ENCODE measurements around the gene IHH. TPM values are rescaled to one million over a fixed set of nuclear protein-coding genes. Genes with fewer than 3 reads are reported as not detected.

IHH gene
- total and polyA plus RNA-seq, 2 experiments from 2014 or later, result 23.0 to 36.3 TPM

- no peak for DNase-seq (ENCODE audit: low spot score)
- Histone ChIP-seq H3K9me3 (ENCODE audit: low read depth) (no peaks in the 10 kb centered on the region), H3K36me3 (replicated peaks; ENCODE audit: insufficient read depth, low read depth) (no peaks in the 10 kb centered on the region), H3K79me2 (peaks cover 8% of the 10 kb centered on the region), H4K20me1 (ENCODE audit: insufficient read depth, poor library complexity, severe bottlenecking) (no peaks in the 10 kb centered on the region), H3K27me3 (no peaks in the 10 kb centered on the region), H3K27ac (peak overlapping the region; percentile 92), H3K4me3 (no peak overlapping the region), H3K4me1 (ENCODE audit: insufficient read depth) (peaks cover 25% of the 10 kb centered on the region), H2AFZ (no peak overlapping the region), H3K4me2 (peak overlapping the region; percentile 31), H3K9me2 (replicated peaks; ENCODE audit: insufficient read depth) (no peaks in the 10 kb centered on the region)
- TF ChIP-seq EZH2 (IDR thresholded peaks at IDR 0.05; ENCODE audit: borderline replicate concordance), result no peak
- no peak for TF ChIP-seq EZH2phosphoT487 (IDR thresholded peaks at IDR 0.05; ENCODE audit: low read depth, severe bottlenecking, unreplicated experiment)
- no peak for TF ChIP-seq CTCF (IDR thresholded peaks at IDR 0.05; ENCODE audit: poor library complexity)
- 89% methylated on average over 5 of the region's 5 CpGs for WGBS (ENCODE audit: low lambda C conversion rate, missing lambda C conversion rate)
Measured at GRCh38 chr2:219082332-219082958, 21.7 kb upstream of the IHH start.

GRCh38 chr2:219081701-219082331 lies 21.1 kb upstream of the IHH start:
- no peak overlapping the region for H3K4me3 ChIP-seq
- no peaks in the 10 kb centered on the region for H3K9me3 ChIP-seq (ENCODE audit: low read depth)
- no peaks in the 10 kb centered on the region for H3K36me3 ChIP-seq (replicated peaks; ENCODE audit: insufficient read depth, low read depth)
- peak; percentile 43 for DNase-seq (ENCODE audit: low spot score)
- peak overlapping the region; percentile 31 for H3K4me2 ChIP-seq
- TF ChIP-seq CTCF (IDR thresholded peaks at IDR 0.05; ENCODE audit: poor library complexity), result no peak
- TF ChIP-seq EZH2phosphoT487 (IDR thresholded peaks at IDR 0.05; ENCODE audit: low read depth, severe bottlenecking, unreplicated experiment), result no peak
- TF ChIP-seq EZH2 (IDR thresholded peaks at IDR 0.05; ENCODE audit: borderline replicate concordance), result no peak
- H3K79me2 ChIP-seq, result peaks cover 7% of the 10 kb centered on the region
- no peaks in the 10 kb centered on the region for H4K20me1 ChIP-seq (ENCODE audit: insufficient read depth, poor library complexity, severe bottlenecking)
- H3K9me2 ChIP-seq (replicated peaks; ENCODE audit: insufficient read depth), result no peaks in the 10 kb centered on the region
- peaks cover 25% of the 10 kb centered on the region for H3K4me1 ChIP-seq (ENCODE audit: insufficient read depth)
- H3K27me3 ChIP-seq, result no peaks in the 10 kb centered on the region
- H3K27ac ChIP-seq, result peak overlapping the region; percentile 92
- no peak overlapping the region for H2AFZ ChIP-seq

GRCh38 chr2:219081096-219081495 lies 20.4 kb upstream of the IHH start:
- peaks cover 7% of the 10 kb centered on the region for H3K79me2 ChIP-seq
- no peaks in the 10 kb centered on the region for H4K20me1 ChIP-seq (ENCODE audit: insufficient read depth, poor library complexity, severe bottlenecking)
- peaks cover 1% of the 10 kb centered on the region for H3K36me3 ChIP-seq (replicated peaks; ENCODE audit: insufficient read depth, low read depth)
- WGBS (ENCODE audit: low lambda C conversion rate, missing lambda C conversion rate), result 43% methylated on average over 7 of the region's 7 CpGs
- peak overlapping the region; percentile 20 for H3K4me2 ChIP-seq
- no peaks in the 10 kb centered on the region for H3K9me2 ChIP-seq (replicated peaks; ENCODE audit: insufficient read depth)
- no peak for DNase-seq (ENCODE audit: low spot score)
- no peak for TF ChIP-seq CTCF (IDR thresholded peaks at IDR 0.05; ENCODE audit: poor library complexity)
- TF ChIP-seq EZH2phosphoT487 (IDR thresholded peaks at IDR 0.05; ENCODE audit: low read depth, severe bottlenecking, unreplicated experiment), result no peak
- TF ChIP-seq EZH2 (IDR thresholded peaks at IDR 0.05; ENCODE audit: borderline replicate concordance), result no peak
- H3K27ac ChIP-seq, result peak overlapping the region; percentile 92
- no peaks in the 10 kb centered on the region for H3K9me3 ChIP-seq (ENCODE audit: low read depth)
- H3K4me3 ChIP-seq, result no peak overlapping the region
- no peaks in the 10 kb centered on the region for H3K27me3 ChIP-seq
- H2AFZ ChIP-seq, result no peak overlapping the region
- H3K4me1 ChIP-seq (ENCODE audit: insufficient read depth), result peaks cover 25% of the 10 kb centered on the region
